Sigmoid colon (tissue), 7 donors: ENCODE data around the gene ADGRA3. TPM values are rescaled to one million over a fixed set of nuclear protein-coding genes. Genes with fewer than 3 reads are reported as not detected.

Experiments
- DNase-seq: peaks from one replicate; pipeline ENCODE4 v3.0.0-alpha.2; 2019
- H3K27ac ChIP-seq, 4 donors: fragments of 200-600 bp; sonication (generic); one replicate each; pipeline ENCODE4 v1.5.1; 2016 to 2019; ENCODE audit warnings: mild to moderate bottlenecking in 1 of 4
- H3K27me3 ChIP-seq, 3 donors: fragments of 200-600 bp; sonication (generic); one replicate each; pipeline ENCODE4 v1.5.1; 2019; ENCODE audit warnings: mild to moderate bottlenecking in 1 of 3
- H3K36me3 ChIP-seq, 4 donors: fragments of 200-600 bp; sonication (generic); one replicate each; pipeline ENCODE4 v1.5.1; 2016 to 2019
- H3K4me1 ChIP-seq, 4 donors: fragments of 200-600 bp; sonication (generic); one replicate each; pipeline ENCODE4 v1.5.1; 2017 to 2019
- H3K4me3 ChIP-seq, 4 donors: fragments of 200-600 bp; sonication (generic); one replicate each; pipeline ENCODE4 v1.5.1; 2017 to 2019; ENCODE audit warnings: mild to moderate bottlenecking in 2 of 4, moderate library complexity in 1 of 4
- H3K9me3 ChIP-seq, 4 donors: fragments of 200-600 bp in 3 of 4; sonication (generic) in 3 of 4; one replicate each; pipeline versions ENCODE4 v1.5.1 to v1.6.1; 2013 to 2019
- CTCF ChIP-seq, 4 experiments: fragments of 450-650 bp in 3 of 4; fragments of 200-600 bp in 1 of 4; IDR thresholded peaks; one replicate each; pipeline ENCODE4 v1.5.1; 2016 to 2019; ENCODE audit warnings: antibody characterized with exemption in 4 of 4, mild to moderate bottlenecking in 3 of 4, moderate library complexity in 2 of 4
- EP300 ChIP-seq, 4 donors: sonication (generic); formaldehyde crosslinking; IDR thresholded peaks; one replicate each; pipeline ENCODE4 v1.6.1; 2017; ENCODE audit warnings: antibody characterized with exemption in 4 of 4
- POLR2A ChIP-seq, 2 donors: fragments of 450-650 bp; IDR thresholded peaks; one replicate each; pipeline ENCODE4 v1.6.1; 2016; ENCODE audit warnings: antibody characterized with exemption in 2 of 2, mild to moderate bottlenecking in 2 of 2, moderate library complexity in 2 of 2
- POLR2AphosphoS5 ChIP-seq, 4 donors: sonication (generic); formaldehyde crosslinking; IDR thresholded peaks; one replicate each; pipeline ENCODE4 v1.6.1; 2017; ENCODE audit warnings: antibody characterized with exemption in 4 of 4
- WGBS, 2 donors: extraction: QIAGEN DNeasy Blood & Tissue Kit; methylation state at CpG; one replicate each; pipeline ENCODE4 v1.1.7; 2013; 5-methylcytosine and 5-hydroxymethylcytosine counted together
- intact Hi-C: fragments of 100-400 bp; cut with DNase I; formaldehyde crosslinking; loops from one replicate; pipeline ENCODE4 v1.15.1; 2023
- polyA plus RNA-seq, 3 donors: library from polyadenylated mRNA; stranded (reverse); fragments of 200-250 nt; gene quantifications; one replicate each; pipeline ENCODE4 v1.2.3, GENCODE V29; 2013
- total RNA-seq, 4 donors: library from RNA; depleted of rRNA; stranded (reverse); fragments of >200 nt; gene quantifications; one replicate each; pipeline ENCODE4 v1.1.0, GENCODE V29; 2016
- donor health status: healthy with polysubstance abuse.
- donor health status: Bipolar disorder and iron deficiency.
- donor health status: healthy.

The ADGRA3 gene
- total and polyA plus RNA-seq, 7 donors: 4.4 to 86.1 (median 51.6) TPM

- Histone ChIP-seq H3K4me1 (peaks cover 0 to 68% (median 48%) of the 10 kb centered on the region in 4 donors), H3K4me3 (no peak overlapping the region), H3K27me3 (no peaks in the 10 kb centered on the region), H3K27ac (no peak overlapping the region), H3K9me3 (no peaks in the 10 kb centered on the region), H3K36me3 (no peaks in the 10 kb centered on the region)
- 81% methylated on average over 3 of the region's 3 CpGs for WGBS, 2 donors
- intact Hi-C loops: no loop called here
- TF ChIP-seq EP300 (IDR thresholded peaks at IDR 0.05) (no peak), POLR2A (IDR thresholded peaks at IDR 0.05) (no peak), CTCF (IDR thresholded peaks at IDR 0.05) (no peak)
- no peak for DNase-seq
Measured at GRCh38 chr4:22482250-22483127, 33.4 kb downstream of the ADGRA3 start.

GRCh38 chr4:22480675-22481327 is 35.1 kb downstream of the ADGRA3 start:
- no peak overlapping the region for H3K4me3 ChIP-seq
- peaks cover 0 to 67% (median 46%) of the 10 kb centered on the region in 4 donors for H3K4me1 ChIP-seq
- intact Hi-C loops: no loop called here
- WGBS, 2 donors: 36 to 67% methylated on average over 2 of the region's 2 CpGs
- DNase-seq: no peak
- TF ChIP-seq POLR2AphosphoS5 (IDR thresholded peaks at IDR 0.05) (no peak), EP300 (IDR thresholded peaks at IDR 0.05) (no peak), POLR2A (IDR thresholded peaks at IDR 0.05) (no peak), CTCF (IDR thresholded peaks at IDR 0.05) (no peak)
- no peaks in the 10 kb centered on the region for H3K36me3 ChIP-seq
- H3K27ac ChIP-seq: no peak overlapping the region
- no peaks in the 10 kb centered on the region for H3K27me3 ChIP-seq
- no peaks in the 10 kb centered on the region for H3K9me3 ChIP-seq

- H3K9me3 ChIP-seq: no peaks in the 10 kb centered on the region
- no peak overlapping the region for H3K27ac ChIP-seq
- H3K36me3 ChIP-seq: no peaks in the 10 kb centered on the region
- TF ChIP-seq POLR2AphosphoS5 (IDR thresholded peaks at IDR 0.05): no peak
- TF ChIP-seq POLR2A (IDR thresholded peaks at IDR 0.05): no peak
- no peak for TF ChIP-seq CTCF (IDR thresholded peaks at IDR 0.05)
- no peak for TF ChIP-seq EP300 (IDR thresholded peaks at IDR 0.05)
- H3K27me3 ChIP-seq: no peaks in the 10 kb centered on the region
- intact Hi-C loops: loop anchor here (5.0 kb wide), 1 partner anchor 39 kb away; the partner anchor contains the start of gene ADGRA3
- WGBS, 2 donors: 36 to 39% methylated on average over 2 of the region's 2 CpGs
- H3K4me1 ChIP-seq: peaks cover 0 to 60% (median 32%) of the 10 kb centered on the region in 4 donors
- DNase-seq: no peak
- no peak overlapping the region for H3K4me3 ChIP-seq
Measured at GRCh38 chr4:22478426-22478825, 37.4 kb downstream of the ADGRA3 start.

- intact Hi-C loops: loop anchor here (5.0 kb wide), 1 partner anchor 40 kb away; the partner anchor contains the start of gene ADGRA3
- Histone ChIP-seq H3K4me3 (no peak overlapping the region), H3K9me3 (no peaks in the 10 kb centered on the region), H3K4me1 (peaks cover 0 to 54% (median 29%) of the 10 kb centered on the region in 4 donors), H3K36me3 (no peaks in the 10 kb centered on the region), H3K27ac (peak overlapping the region in 2 of 4 donors; percentile 9 to 51), H3K27me3 (no peaks in the 10 kb centered on the region)
- no peak for TF ChIP-seq EP300 (IDR thresholded peaks at IDR 0.05)
- TF ChIP-seq POLR2A (IDR thresholded peaks at IDR 0.05): no peak
- no peak for TF ChIP-seq POLR2AphosphoS5 (IDR thresholded peaks at IDR 0.05)
- TF ChIP-seq CTCF (IDR thresholded peaks at IDR 0.05): no peak
- WGBS, 2 donors: 49 to 78% methylated on average over 6 of the region's 6 CpGs
- DNase-seq: no peak
Measured at GRCh38 chr4:22477813-22478182, 38.1 kb downstream of the ADGRA3 start.
